ENCODE data around the gene SIAH3.

SIAH3 gene

GRCh38 chr13:45748941-45749759, 102.4 kb downstream of the SIAH3 start:
- in situ Hi-C loops (cut with MboI; ENCODE audit: low sequenced_read_pairs), result no loop called here

DNA sequence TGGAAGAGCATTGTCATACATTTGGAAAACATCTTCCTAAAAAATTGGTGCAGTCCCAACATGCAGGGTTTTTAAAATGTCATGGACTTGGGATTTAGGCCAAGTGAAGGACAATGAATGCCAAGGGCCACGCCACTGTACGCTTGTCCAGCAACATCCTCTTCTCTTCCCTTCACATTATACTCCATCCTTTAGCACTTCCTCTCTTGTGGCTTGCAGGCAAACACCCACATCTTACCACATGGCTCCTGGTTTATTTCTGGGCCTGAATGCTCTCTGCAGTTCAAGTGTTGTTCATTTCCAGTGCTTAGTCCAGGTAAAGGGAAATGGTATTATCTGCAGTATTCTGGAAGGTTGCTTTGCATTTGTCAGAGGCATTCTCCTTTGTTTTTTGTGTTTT, 104.5 kb downstream of the SIAH3 start:
- in situ Hi-C loops (cut with MboI; ENCODE audit: low sequenced_read_pairs), result no loop called here

DNA sequence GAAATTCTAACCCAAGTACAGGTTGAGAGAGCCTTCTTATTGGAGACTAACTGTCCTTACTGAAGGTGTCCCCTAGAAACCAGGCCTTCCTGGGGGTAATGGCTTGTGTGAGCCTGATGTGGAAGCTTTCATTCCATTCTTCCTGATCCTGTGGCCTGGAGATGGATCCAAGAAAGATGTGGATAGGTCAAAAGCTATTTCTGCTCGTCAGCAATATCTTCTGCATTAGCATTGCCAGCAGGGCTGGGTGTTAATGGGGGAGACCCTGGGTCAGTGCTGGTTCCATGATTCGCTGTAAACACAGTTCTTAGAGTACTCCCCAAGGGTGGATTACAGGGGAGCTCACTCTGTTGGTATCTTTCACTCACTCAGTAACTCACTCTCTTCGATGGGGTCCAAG, 106.6 kb downstream of the SIAH3 start:
- in situ Hi-C loops (cut with MboI; ENCODE audit: low sequenced_read_pairs), result no loop called here

GRCh38 chr13:45742985-45743384, 108.6 kb downstream of the SIAH3 start:
- in situ Hi-C loops (cut with MboI; ENCODE audit: low sequenced_read_pairs), result no loop called here

DNA sequence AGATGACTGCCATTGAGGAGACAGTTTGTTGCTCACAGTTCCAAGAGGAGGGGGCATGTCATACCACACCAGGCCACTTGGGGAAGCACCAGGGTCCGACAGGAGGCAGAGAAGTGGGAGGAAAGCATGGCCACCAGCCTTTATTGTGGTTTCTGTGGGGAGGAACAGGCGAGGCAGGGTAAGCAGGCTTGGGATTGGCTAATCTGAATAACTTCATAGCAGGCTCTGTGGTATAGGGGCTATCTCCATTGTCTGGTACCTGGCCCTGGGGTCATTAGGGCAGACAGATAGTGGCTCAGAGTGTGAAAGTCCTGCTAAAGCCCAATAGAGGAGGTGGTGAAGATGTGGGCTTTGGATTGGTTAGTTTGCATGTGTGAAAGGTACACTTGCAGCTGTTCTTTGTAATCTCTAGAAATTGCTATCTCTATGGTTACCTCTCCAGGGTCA, 114.0 kb downstream of the SIAH3 start:
- in situ Hi-C loops (cut with MboI; ENCODE audit: low sequenced_read_pairs), result no loop called here

DNA sequence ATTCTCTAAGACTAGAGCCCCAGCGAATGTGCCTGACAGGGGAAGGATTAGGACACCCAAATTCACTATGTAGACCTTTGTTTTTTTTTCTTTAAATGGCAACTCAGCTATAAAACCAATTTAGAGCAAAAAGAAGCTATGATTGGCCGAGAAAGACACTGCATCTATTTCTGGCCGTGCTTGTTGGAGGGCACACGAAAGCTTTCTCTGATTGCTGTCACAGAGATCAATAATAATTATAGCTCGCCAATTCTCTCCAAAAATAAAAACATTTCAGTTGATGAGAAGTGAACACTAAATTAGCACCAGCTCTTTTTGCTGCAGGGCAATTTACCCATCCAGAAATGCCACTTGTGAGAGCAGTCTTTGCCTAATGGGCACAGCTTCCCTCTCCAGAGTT, 118.2 kb downstream of the SIAH3 start:
- in situ Hi-C loops (cut with MboI; ENCODE audit: low sequenced_read_pairs), result no loop called here

- in situ Hi-C loops (cut with MboI; ENCODE audit: low sequenced_read_pairs), result no loop called here
Measured at GRCh38 chr13:45732916-45733315, 118.6 kb downstream of the SIAH3 start.

GRCh38 chr13:45731455-45731854, 120.1 kb downstream of the SIAH3 start:
- in situ Hi-C loops (cut with MboI; ENCODE audit: low sequenced_read_pairs), result no loop called here

DNA sequence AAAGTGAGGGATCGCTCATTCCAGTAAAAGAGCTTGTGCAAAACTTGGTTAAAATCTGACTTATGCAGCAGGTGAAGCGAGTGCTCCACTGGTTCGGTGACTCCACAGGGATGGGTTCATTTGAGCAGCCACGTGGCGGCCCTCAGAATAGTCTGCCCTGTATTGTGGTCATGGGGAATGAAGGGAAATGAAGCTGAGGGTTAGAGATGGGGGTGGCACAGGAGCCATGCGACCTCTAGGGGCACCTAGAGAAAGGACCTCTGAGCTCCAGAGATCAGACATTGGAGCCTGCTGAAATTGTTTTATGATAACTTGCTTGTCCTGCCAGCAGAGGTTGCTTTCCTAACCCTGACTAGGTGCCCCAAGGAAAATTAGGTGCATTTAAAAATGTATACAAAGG, 122.8 kb downstream of the SIAH3 start:
- in situ Hi-C loops (cut with MboI; ENCODE audit: low sequenced_read_pairs), result no loop called here

Measured in HL-60/S4 (cell line).